Endothelial cell of umbilical vein (primary cell): Measurements from ENCODE around the gene NAV2.
"Not testable (repeated sequence)": the region's sequence is repeated elsewhere in the genome, so short reads cannot be mapped to it uniquely, and the experiment has no call there.

Experiments used
- CTCF ChIP-seq, 2 donors: IDR thresholded peaks; 1 replicate in 1 of 2; 2 replicates in 1 of 2; pipeline ENCODE4 v1.5.1; 2011; ENCODE audit warnings: low read length in 2 of 2, mild to moderate bottlenecking in 2 of 2, moderate library complexity in 2 of 2, control low read depth in 1 of 2, inconsistent platforms in 1 of 2, low read depth in 1 of 2; ENCODE audit not compliant: insufficient read depth in 1 of 2; ENCODE audit errors: extremely low read depth in 1 of 2
- EZH2 ChIP-seq: IDR thresholded peaks from 2 replicates; pipeline ENCODE4 v1.6.1; 2012; ENCODE audit warnings: borderline replicate concordance, low read depth, mild to moderate bottlenecking, moderate library complexity, low read length, inconsistent platforms; ENCODE audit not compliant: severe bottlenecking
- FOS ChIP-seq: IDR thresholded peaks from 2 replicates; pipeline ENCODE4 v1.6.1; 2011; ENCODE audit warnings: mild to moderate bottlenecking, low read length, moderate library complexity, borderline replicate concordance; ENCODE audit not compliant: insufficient read depth
- MAX ChIP-seq: IDR thresholded peaks from 2 replicates; pipeline ENCODE4 v1.6.1; 2011; ENCODE audit not compliant: insufficient read depth, insufficient read length
- MYC ChIP-seq: IDR thresholded peaks from one replicate; pipeline ENCODE4 v1.6.1; 2011; ENCODE audit warnings: mild to moderate bottlenecking, low read depth, low read length
- POLR2A ChIP-seq: IDR thresholded peaks from 2 replicates; pipeline ENCODE4 v1.6.1; 2012; ENCODE audit warnings: low read depth, mild to moderate bottlenecking, control low read depth, low read length

- not testable (repeated sequence) for TF ChIP-seq CTCF (IDR thresholded peaks at IDR 0.05; ENCODE audit: extremely low read depth in 1 of 2, insufficient read depth in 1 of 2, low read depth in 1 of 2, low read length in 2 of 2); MYC; FOS; EZH2; POLR2A; MAX
These were observed 415.8 kb downstream of the NAV2 start for GRCh38 chr11:20128528-20128825.
